WTC11 (cell line): ENCODE results near the gene CPNE5.

Experiments
- ATF2 ChIP-seq: sonication (generic); formaldehyde crosslinking; IDR thresholded peaks from 2 replicates; pipeline ENCODE4 v1.8.1; 2022; ENCODE audit warnings: low read depth, missing genetic modification reagents, borderline replicate concordance
- E2F5 ChIP-seq: sonication (generic); formaldehyde crosslinking; IDR thresholded peaks from 2 replicates; pipeline ENCODE4 v1.8.1; 2022; ENCODE audit warnings: mild to moderate bottlenecking, moderate library complexity, missing genetic modification reagents
- FOXP4 ChIP-seq: sonication (generic); formaldehyde crosslinking; IDR thresholded peaks from 2 replicates; pipeline ENCODE4 v1.8.0; 2022; ENCODE audit warnings: mild to moderate bottlenecking, missing genetic modification reagents
- IRF2 ChIP-seq: sonication (generic); formaldehyde crosslinking; IDR thresholded peaks from 2 replicates; pipeline ENCODE4 v1.8.0; 2022; ENCODE audit warnings: low read depth, missing genetic modification reagents, borderline replicate concordance
- SP1 ChIP-seq: sonication (generic); formaldehyde crosslinking; conservative IDR thresholded peaks from 2 replicates; pipeline ENCODE4 v1.8.1; 2022; ENCODE audit warnings: missing genetic modification reagents
- ZBTB21 ChIP-seq: sonication (generic); formaldehyde crosslinking; IDR thresholded peaks from 2 replicates; pipeline ENCODE4 v1.8.1; 2023; ENCODE audit warnings: mild to moderate bottlenecking, missing genetic modification reagents, borderline replicate concordance
- ZSCAN18 ChIP-seq: fragments of 250-450 bp; sonication (Bioruptor Pico); IDR thresholded peaks from 2 replicates; pipeline ENCODE4 v2.1.2; 2022; ENCODE audit warnings: mild to moderate bottlenecking, moderate library complexity
- TF ChIP-seq, protein P1 (sequence below): sonication (generic); formaldehyde crosslinking; IDR thresholded peaks from 2 replicates; pipeline ENCODE4 v1.8.0; 2022; ENCODE audit warnings: mild to moderate bottlenecking, missing genetic modification reagents
- TF ChIP-seq, protein P2 (sequence below): fragments of 200-600 bp; IDR thresholded peaks from 2 replicates; pipeline ENCODE4 v1.8.0; 2022; ENCODE audit warnings: antibody characterized with exemption
- TF ChIP-seq, protein P3 (sequence below): sonication (generic); formaldehyde crosslinking; IDR thresholded peaks from 2 replicates; pipeline ENCODE4 v1.8.0; 2023; ENCODE audit warnings: missing genetic modification reagents, mild to moderate bottlenecking, borderline replicate concordance

DNA sequence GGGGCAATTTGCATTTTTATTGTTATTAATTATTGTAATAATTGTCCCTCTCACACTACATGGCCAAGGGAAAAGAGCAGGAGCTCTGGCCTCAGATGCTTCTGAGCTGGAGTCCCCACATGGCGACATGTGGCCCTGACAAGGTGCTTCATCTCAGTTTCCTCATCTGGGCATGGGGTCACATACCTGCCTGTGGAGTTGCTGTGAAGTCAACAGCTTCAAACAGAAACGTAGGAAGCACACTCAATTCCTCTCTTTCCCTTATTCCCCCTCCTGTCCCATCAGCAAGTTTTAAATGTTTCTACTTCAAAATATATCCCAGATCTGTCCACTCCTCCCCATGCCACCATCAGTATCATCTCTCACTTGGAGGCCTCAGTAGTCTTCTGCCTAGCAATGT, 8.7 kb downstream of the CPNE5 start:
- TF ChIP-seq SP1 (CRISPR knock-in tag) (no peak), FOXP4 (CRISPR knock-in tag) (no peak), ATF2 (CRISPR knock-in tag) (no peak), E2F5 (no peak), ZSCAN18 (no peak), ZBTB21 (CRISPR knock-in tag) (no peak), IRF2 (CRISPR knock-in tag) (no peak)
- TF ChIP-seq, protein P1, sequence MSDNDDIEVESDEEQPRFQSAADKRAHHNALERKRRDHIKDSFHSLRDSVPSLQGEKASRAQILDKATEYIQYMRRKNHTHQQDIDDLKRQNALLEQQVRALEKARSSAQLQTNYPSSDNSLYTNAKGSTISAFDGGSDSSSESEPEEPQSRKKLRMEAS (CRISPR knock-in tag), result no peak
- TF ChIP-seq, protein P2, sequence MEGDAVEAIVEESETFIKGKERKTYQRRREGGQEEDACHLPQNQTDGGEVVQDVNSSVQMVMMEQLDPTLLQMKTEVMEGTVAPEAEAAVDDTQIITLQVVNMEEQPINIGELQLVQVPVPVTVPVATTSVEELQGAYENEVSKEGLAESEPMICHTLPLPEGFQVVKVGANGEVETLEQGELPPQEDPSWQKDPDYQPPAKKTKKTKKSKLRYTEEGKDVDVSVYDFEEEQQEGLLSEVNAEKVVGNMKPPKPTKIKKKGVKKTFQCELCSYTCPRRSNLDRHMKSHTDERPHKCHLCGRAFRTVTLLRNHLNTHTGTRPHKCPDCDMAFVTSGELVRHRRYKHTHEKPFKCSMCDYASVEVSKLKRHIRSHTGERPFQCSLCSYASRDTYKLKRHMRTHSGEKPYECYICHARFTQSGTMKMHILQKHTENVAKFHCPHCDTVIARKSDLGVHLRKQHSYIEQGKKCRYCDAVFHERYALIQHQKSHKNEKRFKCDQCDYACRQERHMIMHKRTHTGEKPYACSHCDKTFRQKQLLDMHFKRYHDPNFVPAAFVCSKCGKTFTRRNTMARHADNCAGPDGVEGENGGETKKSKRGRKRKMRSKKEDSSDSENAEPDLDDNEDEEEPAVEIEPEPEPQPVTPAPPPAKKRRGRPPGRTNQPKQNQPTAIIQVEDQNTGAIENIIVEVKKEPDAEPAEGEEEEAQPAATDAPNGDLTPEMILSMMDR, result no peak
- TF ChIP-seq, protein P3, sequence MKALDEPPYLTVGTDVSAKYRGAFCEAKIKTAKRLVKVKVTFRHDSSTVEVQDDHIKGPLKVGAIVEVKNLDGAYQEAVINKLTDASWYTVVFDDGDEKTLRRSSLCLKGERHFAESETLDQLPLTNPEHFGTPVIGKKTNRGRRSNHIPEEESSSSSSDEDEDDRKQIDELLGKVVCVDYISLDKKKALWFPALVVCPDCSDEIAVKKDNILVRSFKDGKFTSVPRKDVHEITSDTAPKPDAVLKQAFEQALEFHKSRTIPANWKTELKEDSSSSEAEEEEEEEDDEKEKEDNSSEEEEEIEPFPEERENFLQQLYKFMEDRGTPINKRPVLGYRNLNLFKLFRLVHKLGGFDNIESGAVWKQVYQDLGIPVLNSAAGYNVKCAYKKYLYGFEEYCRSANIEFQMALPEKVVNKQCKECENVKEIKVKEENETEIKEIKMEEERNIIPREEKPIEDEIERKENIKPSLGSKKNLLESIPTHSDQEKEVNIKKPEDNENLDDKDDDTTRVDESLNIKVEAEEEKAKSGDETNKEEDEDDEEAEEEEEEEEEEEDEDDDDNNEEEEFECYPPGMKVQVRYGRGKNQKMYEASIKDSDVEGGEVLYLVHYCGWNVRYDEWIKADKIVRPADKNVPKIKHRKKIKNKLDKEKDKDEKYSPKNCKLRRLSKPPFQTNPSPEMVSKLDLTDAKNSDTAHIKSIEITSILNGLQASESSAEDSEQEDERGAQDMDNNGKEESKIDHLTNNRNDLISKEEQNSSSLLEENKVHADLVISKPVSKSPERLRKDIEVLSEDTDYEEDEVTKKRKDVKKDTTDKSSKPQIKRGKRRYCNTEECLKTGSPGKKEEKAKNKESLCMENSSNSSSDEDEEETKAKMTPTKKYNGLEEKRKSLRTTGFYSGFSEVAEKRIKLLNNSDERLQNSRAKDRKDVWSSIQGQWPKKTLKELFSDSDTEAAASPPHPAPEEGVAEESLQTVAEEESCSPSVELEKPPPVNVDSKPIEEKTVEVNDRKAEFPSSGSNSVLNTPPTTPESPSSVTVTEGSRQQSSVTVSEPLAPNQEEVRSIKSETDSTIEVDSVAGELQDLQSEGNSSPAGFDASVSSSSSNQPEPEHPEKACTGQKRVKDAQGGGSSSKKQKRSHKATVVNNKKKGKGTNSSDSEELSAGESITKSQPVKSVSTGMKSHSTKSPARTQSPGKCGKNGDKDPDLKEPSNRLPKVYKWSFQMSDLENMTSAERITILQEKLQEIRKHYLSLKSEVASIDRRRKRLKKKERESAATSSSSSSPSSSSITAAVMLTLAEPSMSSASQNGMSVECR, result no peak
